Brain microvascular endothelial cell (primary cell): ENCODE data around the gene FAM163B.

Experiments
- DNase-seq: peaks from one replicate; pipeline ENCODE4 v3.0.0-alpha.2; 2020
- H3K27ac ChIP-seq: fragments of 250-450 bp; sonication (Bioruptor Pico); 2 replicates; pipeline ENCODE4 v1.5.1; 2020; ENCODE audit warnings: mild to moderate bottlenecking, moderate library complexity
- H3K27me3 ChIP-seq: fragments of 250-450 bp; sonication (Bioruptor Pico); replicated peaks from 2 replicates; pipeline ENCODE4 v1.5.1; 2020; ENCODE audit warnings: mild to moderate bottlenecking
- H3K36me3 ChIP-seq: fragments of 250-450 bp; sonication (Bioruptor Pico); replicated peaks from 2 replicates; pipeline ENCODE4 v1.5.1; 2020; ENCODE audit warnings: mild to moderate bottlenecking
- H3K4me3 ChIP-seq: 2 replicates; pipeline ENCODE4 v1.5.1; 2011; ENCODE audit warnings: low read depth, mild to moderate bottlenecking, control low read depth, low read length, moderate library complexity
- in situ Hi-C: cut with HindIII; loops from 2 replicates; pipeline ENCODE4 v1.10.0; 2017; ENCODE audit warnings: low sequenced_read_pairs, low pct_ligation_motif_present
- TF ChIP-seq, protein P1 (sequence below): IDR thresholded peaks from 2 replicates; pipeline ENCODE4 v1.5.1; 2011; ENCODE audit warnings: low read depth, mild to moderate bottlenecking, moderate library complexity, low read length, control low read depth, inconsistent platforms; ENCODE audit errors: missing control alignments

The FAM163B gene

GRCh38 chr9:133563291-133563796, 45.8 kb downstream of the FAM163B start:
- Histone ChIP-seq H3K27ac (no peak overlapping the region), H3K27me3 (peaks cover 4% of the 10 kb centered on the region), H3K36me3 (no peaks in the 10 kb centered on the region), H3K4me3 (no peak overlapping the region)
- no peak for DNase-seq
- in situ Hi-C loops, result no loop called here
- TF ChIP-seq, protein P1, sequence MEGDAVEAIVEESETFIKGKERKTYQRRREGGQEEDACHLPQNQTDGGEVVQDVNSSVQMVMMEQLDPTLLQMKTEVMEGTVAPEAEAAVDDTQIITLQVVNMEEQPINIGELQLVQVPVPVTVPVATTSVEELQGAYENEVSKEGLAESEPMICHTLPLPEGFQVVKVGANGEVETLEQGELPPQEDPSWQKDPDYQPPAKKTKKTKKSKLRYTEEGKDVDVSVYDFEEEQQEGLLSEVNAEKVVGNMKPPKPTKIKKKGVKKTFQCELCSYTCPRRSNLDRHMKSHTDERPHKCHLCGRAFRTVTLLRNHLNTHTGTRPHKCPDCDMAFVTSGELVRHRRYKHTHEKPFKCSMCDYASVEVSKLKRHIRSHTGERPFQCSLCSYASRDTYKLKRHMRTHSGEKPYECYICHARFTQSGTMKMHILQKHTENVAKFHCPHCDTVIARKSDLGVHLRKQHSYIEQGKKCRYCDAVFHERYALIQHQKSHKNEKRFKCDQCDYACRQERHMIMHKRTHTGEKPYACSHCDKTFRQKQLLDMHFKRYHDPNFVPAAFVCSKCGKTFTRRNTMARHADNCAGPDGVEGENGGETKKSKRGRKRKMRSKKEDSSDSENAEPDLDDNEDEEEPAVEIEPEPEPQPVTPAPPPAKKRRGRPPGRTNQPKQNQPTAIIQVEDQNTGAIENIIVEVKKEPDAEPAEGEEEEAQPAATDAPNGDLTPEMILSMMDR, result no peak

DNA sequence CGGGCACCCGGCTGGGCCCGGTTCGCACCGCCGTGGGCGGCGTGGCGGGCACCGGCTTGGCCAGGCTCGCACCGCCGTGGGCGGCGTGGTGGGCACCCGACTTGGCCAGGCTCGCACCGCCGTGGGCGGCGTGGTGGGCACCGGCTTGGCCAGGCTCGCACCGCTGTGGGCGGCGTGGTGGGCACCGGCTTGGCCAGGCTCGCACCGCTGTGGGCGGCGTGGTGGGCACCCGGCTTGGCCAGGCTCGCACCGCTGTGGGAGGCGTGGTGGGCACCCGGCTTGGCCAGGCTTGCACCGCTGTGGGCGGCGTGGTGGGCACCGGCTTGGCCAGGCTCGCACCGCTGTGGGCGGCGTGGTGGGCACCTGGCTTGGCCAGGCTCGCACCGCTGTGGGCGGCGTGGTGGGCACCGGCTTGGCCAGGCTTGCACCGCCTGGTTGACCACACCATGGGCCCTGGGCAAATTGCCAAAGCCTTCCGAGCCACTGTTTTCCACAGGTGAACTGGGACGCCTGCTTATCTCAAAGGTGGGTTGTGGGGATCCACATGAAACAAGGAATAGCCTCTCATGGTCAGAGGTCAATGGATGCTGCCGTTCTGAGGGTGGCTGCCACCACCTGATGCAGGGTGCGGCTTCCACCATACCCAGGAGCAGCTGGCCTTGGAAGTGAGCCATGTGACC, 46.4 kb downstream of the FAM163B start:
- Histone ChIP-seq H3K36me3 (no peaks in the 10 kb centered on the region), H3K4me3 (no peak overlapping the region), H3K27ac (no peak overlapping the region), H3K27me3 (peaks cover 4% of the 10 kb centered on the region)
- in situ Hi-C loops, result no loop called here
- TF ChIP-seq, protein P1, result no peak
- no peak for DNase-seq

- Histone ChIP-seq H3K36me3 (no peaks in the 10 kb centered on the region), H3K27ac (no peak overlapping the region), H3K4me3 (no peak overlapping the region), H3K27me3 (peaks cover 4% of the 10 kb centered on the region)
- in situ Hi-C loops, result no loop called here
- TF ChIP-seq, protein P1, result no peak
- no peak for DNase-seq
These were observed 47.1 kb downstream of the FAM163B start for GRCh38 chr9:133561976-133562554.

- TF ChIP-seq, protein P1, result no peak
- in situ Hi-C loops, result no loop called here
- Histone ChIP-seq H3K27ac (no peak overlapping the region), H3K27me3 (peaks cover 4% of the 10 kb centered on the region), H3K4me3 (no peak overlapping the region), H3K36me3 (no peaks in the 10 kb centered on the region)
- no peak for DNase-seq
These were observed 48.2 kb downstream of the FAM163B start for GRCh38 chr9:133560944-133561343.

GRCh38 chr9:133560311-133560710, 48.9 kb downstream of the FAM163B start:
- Histone ChIP-seq H3K36me3 (no peaks in the 10 kb centered on the region), H3K27ac (no peak overlapping the region), H3K4me3 (no peak overlapping the region), H3K27me3 (peaks cover 4% of the 10 kb centered on the region)
- in situ Hi-C loops, result no loop called here
- no peak for DNase-seq
- TF ChIP-seq, protein P1, result no peak
